ENCODE measurements around the gene FAM78B. TPM values are rescaled to one million over a fixed set of nuclear protein-coding genes. Genes with fewer than 3 reads are reported as not detected.

FAM78B gene
- polyA plus RNA-seq, 3 donors: not detected

DNA sequence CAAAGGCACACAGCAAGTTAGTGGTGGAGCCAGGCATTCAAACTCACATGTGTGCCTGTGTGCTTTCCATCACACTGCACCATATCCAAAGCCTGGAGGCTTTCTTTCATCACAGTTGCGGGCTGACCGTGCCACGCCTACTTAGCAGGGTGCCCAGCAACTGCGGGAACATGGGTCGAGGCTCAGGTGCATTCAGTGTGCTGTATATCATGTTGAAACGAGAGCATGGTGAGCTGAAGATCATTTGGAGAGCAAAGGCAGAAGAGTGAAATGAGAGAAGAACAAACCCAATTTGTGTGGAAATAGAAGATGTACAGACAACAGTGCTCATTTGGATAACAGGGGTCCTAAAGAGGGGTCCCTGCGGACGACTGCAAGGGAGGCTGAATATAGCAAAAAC, 46.5 kb downstream of the FAM78B start:
- H3K9me3 ChIP-seq (replicated peaks in 1 of 2; ENCODE audit: control insufficient read depth in 1 of 2, insufficient read depth in 1 of 2, low read length in 2 of 2): no peaks in the 10 kb centered on the region
- no peaks in the 10 kb centered on the region for H4K20me1 ChIP-seq (ENCODE audit: insufficient read depth, low read length)
- Mint-ChIP-seq H3K4me3 (no peak overlapping the region), H3K27me3 (ENCODE audit: low read depth in 3 of 3) (peaks cover 1 to 4% (median 1%) of the 10 kb centered on the region in 3 donors), H3K27ac (no peak overlapping the region), H3K4me1 (no peaks in the 10 kb centered on the region), H3K9me3 (peaks cover 0 to 5% (median 0%) of the 10 kb centered on the region in 7 donors), H3K36me3 (no peaks in the 10 kb centered on the region)
- no peak overlapping the region for H2AFZ ChIP-seq (ENCODE audit: insufficient read depth, low read depth, low read length, poor library complexity, severe bottlenecking)
- H3K27ac ChIP-seq (ENCODE audit: low read depth in 1 of 2, low read length in 2 of 2): no peak overlapping the region
- intact Hi-C loops (cut with micrococcal nuclease): no loop called here
- no peak overlapping the region for H3K4me2 ChIP-seq (replicated peaks; ENCODE audit: extremely low read depth, low read length, poor library complexity, severe bottlenecking)
- 88% methylated on average over 8 of the region's 8 CpGs for WGBS (ENCODE audit: insufficient coverage)
- DNase-seq: no peak
- no peaks in the 10 kb centered on the region for H3K79me2 ChIP-seq (ENCODE audit: insufficient read depth, low read length)
- H3K36me3 ChIP-seq (replicated peaks in 1 of 2; ENCODE audit: control insufficient read depth in 1 of 2, insufficient read depth in 2 of 2, low read length in 2 of 2): no peaks in the 10 kb centered on the region
- no peaks in the 10 kb centered on the region for H3K4me1 ChIP-seq (ENCODE audit: control insufficient read depth in 1 of 2, insufficient read depth in 2 of 2, low read length in 2 of 2)
- no peaks in the 10 kb centered on the region for H3K27me3 ChIP-seq (ENCODE audit: control insufficient read depth in 2 of 2, insufficient read depth in 2 of 2, low read length in 2 of 2)
- TF ChIP-seq, protein P1, sequence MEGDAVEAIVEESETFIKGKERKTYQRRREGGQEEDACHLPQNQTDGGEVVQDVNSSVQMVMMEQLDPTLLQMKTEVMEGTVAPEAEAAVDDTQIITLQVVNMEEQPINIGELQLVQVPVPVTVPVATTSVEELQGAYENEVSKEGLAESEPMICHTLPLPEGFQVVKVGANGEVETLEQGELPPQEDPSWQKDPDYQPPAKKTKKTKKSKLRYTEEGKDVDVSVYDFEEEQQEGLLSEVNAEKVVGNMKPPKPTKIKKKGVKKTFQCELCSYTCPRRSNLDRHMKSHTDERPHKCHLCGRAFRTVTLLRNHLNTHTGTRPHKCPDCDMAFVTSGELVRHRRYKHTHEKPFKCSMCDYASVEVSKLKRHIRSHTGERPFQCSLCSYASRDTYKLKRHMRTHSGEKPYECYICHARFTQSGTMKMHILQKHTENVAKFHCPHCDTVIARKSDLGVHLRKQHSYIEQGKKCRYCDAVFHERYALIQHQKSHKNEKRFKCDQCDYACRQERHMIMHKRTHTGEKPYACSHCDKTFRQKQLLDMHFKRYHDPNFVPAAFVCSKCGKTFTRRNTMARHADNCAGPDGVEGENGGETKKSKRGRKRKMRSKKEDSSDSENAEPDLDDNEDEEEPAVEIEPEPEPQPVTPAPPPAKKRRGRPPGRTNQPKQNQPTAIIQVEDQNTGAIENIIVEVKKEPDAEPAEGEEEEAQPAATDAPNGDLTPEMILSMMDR (IDR thresholded peaks at IDR 0.05): no peak
- H3K4me3 ChIP-seq (replicated peaks in 1 of 3; ENCODE audit: low read depth in 2 of 3, low read length in 3 of 3): no peak overlapping the region
- H3K9ac ChIP-seq (ENCODE audit: insufficient read depth, low read length, poor library complexity, severe bottlenecking): no peak overlapping the region

DNA sequence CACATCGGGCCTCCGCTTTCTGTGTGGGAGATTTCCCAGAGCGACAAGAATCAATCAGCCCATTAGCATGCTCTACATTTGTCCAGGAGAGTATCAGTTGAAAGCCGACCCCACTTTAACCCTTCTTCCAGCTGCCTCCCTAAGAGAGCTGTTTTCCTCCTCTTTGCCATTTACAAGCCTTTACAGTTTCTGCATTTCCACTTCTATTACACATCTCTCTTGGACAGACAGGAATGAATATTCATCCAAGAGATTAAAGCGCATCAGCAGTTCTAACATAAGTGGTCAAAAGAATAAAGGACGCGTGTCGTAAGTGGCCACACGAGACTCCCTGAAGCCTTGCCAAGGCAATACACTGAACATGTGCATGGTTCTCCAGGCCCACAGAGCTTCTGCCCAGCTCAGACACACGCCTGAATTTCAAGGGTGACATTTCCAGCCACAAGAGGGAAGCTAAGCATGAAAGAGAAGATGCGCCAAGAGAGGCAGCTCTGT, 47.3 kb downstream of the FAM78B start:
- H3K27me3 Mint-ChIP-seq (ENCODE audit: low read depth in 3 of 3): peaks cover 1 to 4% (median 1%) of the 10 kb centered on the region in 3 donors
- Histone ChIP-seq H3K9me3 (replicated peaks in 1 of 2; ENCODE audit: control insufficient read depth in 1 of 2, insufficient read depth in 1 of 2, low read length in 2 of 2) (no peaks in the 10 kb centered on the region), H3K9ac (ENCODE audit: insufficient read depth, low read length, poor library complexity, severe bottlenecking) (no peak overlapping the region), H3K27ac (ENCODE audit: low read depth in 1 of 2, low read length in 2 of 2) (no peak overlapping the region), H3K4me1 (ENCODE audit: control insufficient read depth in 1 of 2, insufficient read depth in 2 of 2, low read length in 2 of 2) (no peaks in the 10 kb centered on the region), H2AFZ (ENCODE audit: insufficient read depth, low read depth, low read length, poor library complexity, severe bottlenecking) (no peak overlapping the region), H4K20me1 (ENCODE audit: insufficient read depth, low read length) (no peaks in the 10 kb centered on the region), H3K4me2 (replicated peaks; ENCODE audit: extremely low read depth, low read length, poor library complexity, severe bottlenecking) (no peak overlapping the region), H3K27me3 (ENCODE audit: control insufficient read depth in 2 of 2, insufficient read depth in 2 of 2, low read length in 2 of 2) (no peaks in the 10 kb centered on the region), H3K4me3 (replicated peaks in 1 of 3; ENCODE audit: low read depth in 2 of 3, low read length in 3 of 3) (no peak overlapping the region), H3K36me3 (replicated peaks in 1 of 2; ENCODE audit: control insufficient read depth in 1 of 2, insufficient read depth in 2 of 2, low read length in 2 of 2) (no peaks in the 10 kb centered on the region), H3K79me2 (ENCODE audit: insufficient read depth, low read length) (no peaks in the 10 kb centered on the region)
- no peak for DNase-seq
- peaks cover 0 to 5% (median 0%) of the 10 kb centered on the region in 7 donors for H3K9me3 Mint-ChIP-seq
- WGBS (ENCODE audit: insufficient coverage): 81% methylated on average over 10 of the region's 11 CpGs
- H3K36me3 Mint-ChIP-seq: no peaks in the 10 kb centered on the region
- intact Hi-C loops (cut with micrococcal nuclease): no loop called here
- H3K27ac Mint-ChIP-seq: no peak overlapping the region
- H3K4me3 Mint-ChIP-seq: no peak overlapping the region
- H3K4me1 Mint-ChIP-seq: no peaks in the 10 kb centered on the region
- TF ChIP-seq, protein P1 (IDR thresholded peaks at IDR 0.05): no peak
